Measurements from ENCODE around the gene SMOC2. TPM values are rescaled to one million over a fixed set of nuclear protein-coding genes. Genes with fewer than 3 reads are reported as not detected.

The SMOC2 gene
- total and polyA plus RNA-seq, 2 of the 13 experiments (the other 11 are each of a cell fraction or from before 2014, with no cell fraction given), result not detected

- TF ChIP-seq U2AF1 (optimal IDR thresholded peaks at IDR 0.05; ENCODE audit: low read depth, low read length), result no peak
- TF ChIP-seq ZNF484 (CRISPR knock-in tag; IDR thresholded peaks at IDR 0.05; ENCODE audit: borderline replicate concordance, low read depth), result no peak
- peak; percentile 52; the same call in 1 of the 2 replicates for TF ChIP-seq CREB1 (IDR thresholded peaks at IDR 0.05)
- no peak for TF ChIP-seq CREB1 (CRISPR knock-in tag; IDR thresholded peaks at IDR 0.05)
- no peak for TF ChIP-seq BCL3 (CRISPR knock-in tag; IDR thresholded peaks at IDR 0.05)
- TF ChIP-seq ZNF275 (CRISPR knock-in tag; IDR thresholded peaks at IDR 0.05; ENCODE audit: borderline replicate concordance), result no peak
- peak; percentile 82; the same call in 1 of the 2 replicates for TF ChIP-seq SOX6 (IDR thresholded peaks at IDR 0.05)
- TF ChIP-seq SOX6 (CRISPR knock-in tag; IDR thresholded peaks at IDR 0.05), result no peak
- no peak for TF ChIP-seq KLF12 (CRISPR knock-in tag; IDR thresholded peaks at IDR 0.05; ENCODE audit: borderline replicate concordance)
- peak; percentile 98 for TF ChIP-seq PHB2 (IDR thresholded peaks at IDR 0.05; ENCODE audit: partially characterized antibody)
- TF ChIP-seq KAT7 (CRISPR knock-in tag; IDR thresholded peaks at IDR 0.05; ENCODE audit: borderline replicate concordance), result no peak
- TF ChIP-seq ZNF101 (CRISPR knock-in tag; IDR thresholded peaks at IDR 0.05; ENCODE audit: borderline replicate concordance, low read depth), result no peak
- no peak for TF ChIP-seq NR2F2 (IDR thresholded peaks at IDR 0.05; ENCODE audit: borderline replicate concordance, low read depth)
- TF ChIP-seq ZSCAN12 (CRISPR knock-in tag; IDR thresholded peaks at IDR 0.05), result no peak
- TF ChIP-seq AFF4 (CRISPR knock-in tag; IDR thresholded peaks at IDR 0.05), result no peak
- TF ChIP-seq HIVEP1 (CRISPR knock-in tag; IDR thresholded peaks at IDR 0.05), result no peak
- no peak for TF ChIP-seq ZNF691 (CRISPR knock-in tag; IDR thresholded peaks at IDR 0.05; ENCODE audit: borderline replicate concordance, low read depth)
- TF ChIP-seq ARNT (IDR thresholded peaks at IDR 0.05), result peak; percentile 90
- no peak for TF ChIP-seq ZSCAN20 (CRISPR knock-in tag; IDR thresholded peaks at IDR 0.05; ENCODE audit: borderline replicate concordance)
- TF ChIP-seq RNF219 (CRISPR knock-in tag; IDR thresholded peaks at IDR 0.05), result no peak
- TF ChIP-seq ZNF207 (IDR thresholded peaks at IDR 0.05; ENCODE audit: borderline replicate concordance), result peak; percentile 97
- no peak for TF ChIP-seq ZFP36 (IDR thresholded peaks at IDR 0.05; ENCODE audit: borderline replicate concordance, low read depth, low read length, partially characterized antibody)
Observed at GRCh38 chr6:168518348-168518745, 77.4 kb downstream of the SMOC2 start (continued).

Data from HepG2 (cell line).